Ishikawa (cell line): ENCODE measurements around the gene PARD3.

Experiments used
- CEBPB ChIP-seq: IDR thresholded peaks from 2 replicates; pipeline ENCODE4 v1.6.1; 2012
- CREB1 ChIP-seq: IDR thresholded peaks from 2 replicates; pipeline ENCODE4 v1.6.1; 2012; ENCODE audit warnings: low read depth
- EGR1 ChIP-seq: IDR thresholded peaks from 2 replicates; pipeline ENCODE4 v1.6.1; 2012
- EP300 ChIP-seq: IDR thresholded peaks from 2 replicates; pipeline ENCODE4 v1.6.1; 2012; ENCODE audit warnings: borderline replicate concordance
- FOXM1 ChIP-seq: IDR thresholded peaks from 2 replicates; pipeline ENCODE4 v1.6.1; 2012; ENCODE audit warnings: low read depth, borderline replicate concordance
- MAX ChIP-seq: IDR thresholded peaks from 2 replicates; pipeline ENCODE4 v1.6.1; 2012
- NFIC ChIP-seq: IDR thresholded peaks from 2 replicates; pipeline ENCODE4 v1.6.1; 2012
- RAD21 ChIP-seq: IDR thresholded peaks from 2 replicates; pipeline ENCODE4 v1.6.1; 2012; ENCODE audit warnings: low read depth
- TAF1 ChIP-seq: IDR thresholded peaks from 2 replicates; pipeline ENCODE4 v1.6.1; 2012; ENCODE audit warnings: low read depth, mild to moderate bottlenecking
- TCF12 ChIP-seq: IDR thresholded peaks from 2 replicates; pipeline ENCODE4 v1.6.1; 2012; ENCODE audit warnings: low read depth
- TEAD4 ChIP-seq: IDR thresholded peaks from 2 replicates; pipeline ENCODE4 v1.6.1; 2012
- YY1 ChIP-seq: IDR thresholded peaks from 2 replicates; pipeline ENCODE4 v1.6.1; 2012; ENCODE audit warnings: low read depth
- ZBTB7A ChIP-seq: IDR thresholded peaks from 2 replicates; pipeline ENCODE4 v1.6.1; 2012; ENCODE audit warnings: low read depth
- TF ChIP-seq, protein P1 (sequence below): IDR thresholded peaks from 2 replicates; pipeline ENCODE4 v1.6.1; 2012; ENCODE audit warnings: low read depth, mild to moderate bottlenecking
- TF ChIP-seq, protein P2 (sequence below): IDR thresholded peaks from 2 replicates; pipeline ENCODE4 v1.6.1; 2012

The PARD3 gene

DNA sequence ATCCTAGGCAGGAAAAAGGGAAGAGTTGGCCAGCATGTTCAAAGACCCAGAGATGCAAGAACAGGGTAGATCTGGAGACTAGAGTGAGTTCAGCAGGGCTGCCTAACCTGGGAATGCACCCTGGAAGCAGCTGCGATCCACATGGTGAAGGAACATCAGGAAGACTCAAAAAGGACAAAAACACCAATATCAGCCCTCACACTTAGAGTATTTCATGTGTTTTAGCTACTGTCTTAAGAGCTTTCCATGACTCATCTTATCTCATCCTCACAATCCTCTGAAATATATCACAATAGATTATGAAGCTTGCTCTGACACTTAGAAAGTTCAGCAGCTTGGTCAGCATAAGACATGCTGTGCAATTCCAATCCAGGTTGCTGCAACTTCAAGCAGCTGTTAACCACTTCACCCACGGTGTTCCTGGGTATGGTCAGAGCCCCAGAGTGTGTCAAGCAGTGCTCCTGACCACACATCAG is 380.9 kb downstream of the PARD3 start:
- no peak for TF ChIP-seq FOXM1
- TF ChIP-seq, protein P1, sequence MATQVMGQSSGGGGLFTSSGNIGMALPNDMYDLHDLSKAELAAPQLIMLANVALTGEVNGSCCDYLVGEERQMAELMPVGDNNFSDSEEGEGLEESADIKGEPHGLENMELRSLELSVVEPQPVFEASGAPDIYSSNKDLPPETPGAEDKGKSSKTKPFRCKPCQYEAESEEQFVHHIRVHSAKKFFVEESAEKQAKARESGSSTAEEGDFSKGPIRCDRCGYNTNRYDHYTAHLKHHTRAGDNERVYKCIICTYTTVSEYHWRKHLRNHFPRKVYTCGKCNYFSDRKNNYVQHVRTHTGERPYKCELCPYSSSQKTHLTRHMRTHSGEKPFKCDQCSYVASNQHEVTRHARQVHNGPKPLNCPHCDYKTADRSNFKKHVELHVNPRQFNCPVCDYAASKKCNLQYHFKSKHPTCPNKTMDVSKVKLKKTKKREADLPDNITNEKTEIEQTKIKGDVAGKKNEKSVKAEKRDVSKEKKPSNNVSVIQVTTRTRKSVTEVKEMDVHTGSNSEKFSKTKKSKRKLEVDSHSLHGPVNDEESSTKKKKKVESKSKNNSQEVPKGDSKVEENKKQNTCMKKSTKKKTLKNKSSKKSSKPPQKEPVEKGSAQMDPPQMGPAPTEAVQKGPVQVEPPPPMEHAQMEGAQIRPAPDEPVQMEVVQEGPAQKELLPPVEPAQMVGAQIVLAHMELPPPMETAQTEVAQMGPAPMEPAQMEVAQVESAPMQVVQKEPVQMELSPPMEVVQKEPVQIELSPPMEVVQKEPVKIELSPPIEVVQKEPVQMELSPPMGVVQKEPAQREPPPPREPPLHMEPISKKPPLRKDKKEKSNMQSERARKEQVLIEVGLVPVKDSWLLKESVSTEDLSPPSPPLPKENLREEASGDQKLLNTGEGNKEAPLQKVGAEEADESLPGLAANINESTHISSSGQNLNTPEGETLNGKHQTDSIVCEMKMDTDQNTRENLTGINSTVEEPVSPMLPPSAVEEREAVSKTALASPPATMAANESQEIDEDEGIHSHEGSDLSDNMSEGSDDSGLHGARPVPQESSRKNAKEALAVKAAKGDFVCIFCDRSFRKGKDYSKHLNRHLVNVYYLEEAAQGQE, result no peak

DNA sequence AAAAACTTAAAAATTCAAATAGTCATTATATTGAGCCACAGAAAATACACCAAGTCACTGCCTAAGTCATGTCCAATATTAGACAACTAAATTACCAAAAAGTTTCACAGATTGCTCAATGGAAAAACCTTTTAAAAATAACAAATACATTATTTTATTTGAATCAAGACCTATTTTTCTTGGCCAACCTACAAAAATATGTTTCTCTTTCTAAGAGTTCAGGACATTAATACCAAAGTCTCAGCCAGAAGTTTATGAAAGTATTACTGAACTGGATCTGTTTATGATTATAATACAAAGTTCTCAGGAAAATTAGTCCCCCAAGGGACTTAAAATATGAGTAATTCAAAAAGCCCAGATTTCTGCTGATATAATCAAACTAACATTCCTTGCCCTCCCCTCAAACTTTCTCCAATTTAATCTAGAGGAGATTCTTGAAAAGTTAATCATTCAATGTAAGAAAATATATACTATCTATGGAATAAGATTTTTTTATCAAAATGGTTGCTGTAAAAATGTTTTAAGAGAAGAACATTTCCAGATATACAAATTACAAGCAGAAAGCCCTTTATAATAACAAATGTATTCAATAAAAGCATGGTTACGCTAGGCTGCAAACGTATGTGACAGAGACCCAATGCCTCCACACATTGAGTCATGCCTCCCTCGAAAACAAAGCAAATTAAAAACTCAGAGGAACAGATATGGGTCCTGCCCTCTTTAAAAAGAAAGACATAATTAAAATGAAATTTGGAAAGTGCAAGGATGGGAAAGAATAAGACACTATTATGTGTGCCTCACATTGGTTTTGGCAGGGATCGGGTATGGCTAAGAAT is 381.6 kb downstream of the PARD3 start:
- TF ChIP-seq EP300 (no peak), CREB1 (no peak), TAF1 (no peak)
- TF ChIP-seq, protein P2, sequence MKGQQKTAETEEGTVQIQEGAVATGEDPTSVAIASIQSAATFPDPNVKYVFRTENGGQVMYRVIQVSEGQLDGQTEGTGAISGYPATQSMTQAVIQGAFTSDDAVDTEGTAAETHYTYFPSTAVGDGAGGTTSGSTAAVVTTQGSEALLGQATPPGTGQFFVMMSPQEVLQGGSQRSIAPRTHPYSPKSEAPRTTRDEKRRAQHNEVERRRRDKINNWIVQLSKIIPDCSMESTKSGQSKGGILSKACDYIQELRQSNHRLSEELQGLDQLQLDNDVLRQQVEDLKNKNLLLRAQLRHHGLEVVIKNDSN, result no peak

DNA sequence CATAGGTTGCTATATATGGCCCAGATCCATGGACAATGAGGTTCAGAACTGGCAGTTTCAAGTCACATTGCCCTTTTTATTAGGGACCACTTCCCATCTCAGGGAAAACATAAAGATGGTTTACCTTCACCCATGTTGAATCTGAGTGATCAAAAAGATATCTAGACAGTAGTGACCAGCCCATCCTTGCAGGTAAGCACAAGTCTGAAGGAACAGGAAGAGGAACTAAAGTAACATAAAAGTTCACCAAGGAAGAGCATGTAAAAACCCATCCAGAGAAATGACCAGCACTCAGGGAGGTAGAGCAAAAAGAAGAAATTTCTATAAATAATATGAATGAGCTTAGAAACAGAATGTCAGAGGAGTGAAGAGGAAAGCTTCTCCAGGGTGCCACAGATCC is 382.5 kb downstream of the PARD3 start:
- TF ChIP-seq TAF1, result no peak

DNA sequence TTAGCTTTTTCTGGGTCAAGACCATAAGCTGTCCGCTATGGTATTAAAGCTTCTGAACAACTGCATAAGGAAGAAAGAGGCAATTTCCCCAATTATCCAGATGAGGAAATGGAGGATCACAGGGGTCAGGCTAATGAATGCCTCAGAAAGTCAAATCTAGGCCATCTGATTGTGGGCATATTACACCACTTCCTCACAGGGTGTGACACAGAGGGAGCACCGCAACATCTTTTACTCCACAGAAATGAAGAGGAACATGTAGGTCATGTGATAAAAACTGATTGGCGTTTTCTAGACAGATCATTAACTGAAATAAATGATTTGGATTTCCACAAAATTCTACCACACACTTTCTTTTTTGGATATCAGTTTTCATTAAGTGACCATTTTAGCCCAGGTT is 384.4 kb downstream of the PARD3 start:
- TF ChIP-seq TEAD4 (no peak), CEBPB (no peak), CREB1 (no peak)
- TF ChIP-seq, protein P1, result no peak

DNA sequence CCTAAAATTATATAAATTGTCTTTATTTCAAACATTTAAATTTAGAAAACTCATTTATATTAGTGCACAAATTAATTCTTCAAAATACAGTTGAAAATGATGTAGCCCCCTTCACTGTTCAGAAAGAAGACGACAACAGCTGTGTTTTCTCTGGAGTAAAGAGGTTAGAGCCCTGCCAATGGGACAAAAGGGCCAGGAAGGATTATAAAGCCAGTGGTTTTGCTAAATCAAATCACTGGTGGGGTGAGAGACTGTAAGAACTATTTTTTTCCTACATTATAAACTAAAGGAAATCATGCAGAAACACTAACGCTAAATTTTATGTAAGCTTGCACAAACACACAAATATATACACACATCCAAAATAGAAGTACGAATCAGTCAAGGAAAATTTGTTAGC is 386.6 kb downstream of the PARD3 start:
- TF ChIP-seq EGR1 (no peak), NFIC (no peak), FOXM1 (no peak), CEBPB (no peak), ZBTB7A (no peak), MAX (no peak), TEAD4 (no peak), RAD21 (no peak), TCF12 (no peak), EP300 (no peak), YY1 (no peak), CREB1 (no peak), TAF1 (no peak)
- TF ChIP-seq, protein P2, result no peak
- TF ChIP-seq, protein P1, result no peak

DNA sequence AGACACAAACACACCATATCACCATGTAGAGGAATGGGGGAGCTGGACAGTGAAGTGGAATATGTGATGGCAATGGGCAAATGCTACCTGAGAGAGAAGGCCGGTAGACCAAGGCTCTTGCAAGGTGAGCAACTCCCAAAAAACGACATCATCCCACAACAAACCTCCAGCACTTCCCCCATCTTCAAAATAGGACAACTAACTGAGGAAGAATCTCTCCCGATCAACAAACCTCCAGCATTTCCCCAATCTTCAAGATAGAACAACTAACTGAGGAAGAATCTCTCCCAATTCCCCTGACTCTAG is 387.2 kb downstream of the PARD3 start:
- no peak for TF ChIP-seq TCF12
- TF ChIP-seq, protein P2, result no peak
- no peak for TF ChIP-seq TEAD4
- TF ChIP-seq, protein P1, result no peak
- TF ChIP-seq FOXM1, result no peak
